GM12891 (cell line): ENCODE data around the gene PPP1CB.
"Not testable (repeated sequence)": the region's sequence is repeated elsewhere in the genome, so short reads cannot be mapped to it uniquely, and the experiment has no call there.

Experiments used
- DNase-seq: peaks from one replicate; pipeline ENCODE4 v3.0.0; 2011; ENCODE audit warnings: low spot score; ENCODE audit not compliant: insufficient read length
- FAIRE-seq: peaks from 2 replicates; lab custom pipeline; 2011; peaks lifted over from hg19 to GRCh38; lab: Jason Lieb, UNC
- PAX5 ChIP-seq: IDR thresholded peaks from 2 replicates; pipeline ENCODE4 v1.6.1; 2011; ENCODE audit warnings: low read length, moderate library complexity, mild to moderate bottlenecking; ENCODE audit not compliant: insufficient read depth, severe bottlenecking
- POLR2A ChIP-seq: IDR thresholded peaks from 2 replicates; pipeline ENCODE4 v1.6.1; 2011; ENCODE audit warnings: low read depth, low read length, control low read depth
- POLR2AphosphoS5 ChIP-seq: IDR thresholded peaks from 2 replicates; pipeline ENCODE4 v1.6.1; 2011; ENCODE audit warnings: low read depth, low read length, control low read depth
- POU2F2 ChIP-seq: IDR thresholded peaks from 2 replicates; pipeline ENCODE4 v1.6.1; 2011; ENCODE audit warnings: low read depth, mild to moderate bottlenecking, control low read depth, low read length, moderate library complexity
- SPI1 ChIP-seq: IDR thresholded peaks from 2 replicates; pipeline ENCODE4 v1.6.1; 2011; ENCODE audit warnings: low read depth, low read length, control low read depth
- TAF1 ChIP-seq: IDR thresholded peaks from 2 replicates; pipeline ENCODE4 v1.6.1; 2011; ENCODE audit warnings: low read depth, low read length, control low read depth

PPP1CB gene

DNA sequence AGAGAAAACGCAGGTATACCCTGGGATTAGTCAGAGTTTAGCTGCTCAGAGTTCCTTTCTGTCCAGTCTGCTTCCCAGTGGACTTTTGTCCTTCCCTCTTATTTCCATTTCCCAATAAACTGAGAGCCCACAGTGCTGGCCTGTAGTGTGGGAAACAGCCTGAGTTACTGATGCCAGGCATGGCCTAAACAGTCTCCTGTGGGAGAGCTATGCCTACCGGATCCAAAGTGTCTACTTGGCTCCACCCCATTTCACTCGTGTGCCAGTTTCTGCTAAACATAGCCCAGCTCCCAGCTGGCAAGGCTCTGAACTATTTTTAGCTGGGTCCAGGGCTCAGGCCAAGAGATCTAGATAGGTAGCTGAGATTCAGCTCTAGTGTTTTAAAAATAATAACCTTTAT is 15.6 kb upstream of the PPP1CB start:
- DNase-seq (no peak), FAIRE-seq (no peak)
- TF ChIP-seq TAF1 (no peak), POLR2AphosphoS5 (no peak), PAX5 (no peak), POU2F2 (no peak), SPI1 (no peak), POLR2A (no peak)

DNA sequence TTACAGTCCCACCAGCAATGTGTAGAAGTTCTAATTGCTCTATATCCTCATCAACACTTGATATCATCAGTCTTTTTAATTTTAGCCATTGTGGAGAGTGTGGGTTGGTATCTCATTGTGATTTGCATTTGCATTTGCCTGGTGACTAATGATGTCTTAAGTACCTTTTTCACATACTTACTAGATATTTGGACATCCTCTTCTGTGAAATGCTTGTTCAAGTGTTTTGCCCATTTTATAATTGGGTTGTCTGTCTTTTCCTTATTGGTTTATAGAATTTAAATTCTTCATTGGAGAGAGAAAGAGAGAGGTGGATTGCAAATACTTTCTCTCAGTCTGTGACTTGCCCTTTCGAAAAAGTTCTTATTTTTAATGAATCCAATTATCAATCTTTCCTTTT is 14.0 kb upstream of the PPP1CB start:
- no peak for DNase-seq
- no peak for FAIRE-seq
- TF ChIP-seq POU2F2, result no peak
- TF ChIP-seq SPI1, result no peak
- no peak for TF ChIP-seq POLR2AphosphoS5
- TF ChIP-seq PAX5, result no peak
- TF ChIP-seq POLR2A, result no peak
- TF ChIP-seq TAF1, result no peak

GRCh38 chr2:28742619-28743018 is 9.0 kb upstream of the PPP1CB start:
- FAIRE-seq, DNase-seq: not testable (repeated sequence)

GRCh38 chr2:28745225-28745624 is 6.4 kb upstream of the PPP1CB start:
- no peak for DNase-seq
- no peak for TF ChIP-seq POLR2AphosphoS5
- FAIRE-seq, result no peak

DNA sequence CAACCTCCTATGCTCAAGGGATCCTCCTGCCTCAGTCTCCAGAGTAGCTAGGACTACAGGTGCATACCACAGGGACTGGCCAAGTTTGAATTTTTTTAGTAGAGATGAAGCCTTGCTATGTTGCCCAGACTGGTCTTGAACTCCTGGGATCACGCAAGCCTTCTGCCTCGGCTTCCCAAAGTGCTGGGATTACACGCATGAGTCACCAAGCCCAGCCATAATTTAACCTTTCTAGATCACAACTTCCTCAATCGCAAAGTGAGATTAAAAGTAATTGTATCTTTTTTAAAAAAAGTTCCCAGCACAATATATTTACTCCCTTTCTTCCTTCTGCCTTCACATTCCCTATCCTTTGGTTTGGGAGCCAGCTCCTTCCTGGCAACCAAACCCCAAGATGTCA is 5.8 kb upstream of the PPP1CB start:
- DNase-seq, result no peak
- FAIRE-seq, result no peak
- TF ChIP-seq POLR2AphosphoS5 (no peak), TAF1 (no peak), SPI1 (no peak), POLR2A (no peak), PAX5 (no peak), POU2F2 (no peak)

DNA sequence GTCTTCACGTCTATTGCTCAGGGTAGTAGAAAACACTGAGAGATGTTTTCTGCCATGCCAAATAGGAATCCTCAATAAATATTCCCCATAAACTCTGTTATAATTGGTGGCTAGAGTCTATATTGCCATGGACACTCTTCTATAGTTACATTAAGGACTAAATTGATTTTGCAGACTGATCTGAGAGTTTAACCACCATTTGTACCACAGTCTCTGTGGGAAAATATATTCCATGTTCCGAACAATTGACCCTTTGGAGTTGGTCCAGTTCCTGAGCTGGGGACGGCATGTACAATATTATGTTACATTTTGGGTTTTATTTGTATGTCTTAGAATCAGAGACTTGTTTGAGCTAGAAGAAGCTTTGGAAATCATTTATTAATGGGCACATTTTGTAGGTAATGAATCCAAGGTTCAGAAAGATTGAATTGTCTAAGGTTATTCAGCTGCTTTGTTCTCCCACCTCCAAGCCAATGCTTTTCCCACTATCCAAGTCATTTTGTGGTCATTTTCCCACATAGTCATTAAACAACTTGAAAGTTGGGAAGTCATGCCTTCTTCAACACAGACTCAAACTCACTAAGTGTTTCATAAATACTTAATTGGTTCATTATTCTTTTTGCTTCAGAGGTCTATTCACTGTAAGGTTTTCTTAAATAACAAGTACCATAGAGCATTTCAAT is 5.1 kb upstream of the PPP1CB start:
- no peak for DNase-seq
- FAIRE-seq, result no peak

DNA sequence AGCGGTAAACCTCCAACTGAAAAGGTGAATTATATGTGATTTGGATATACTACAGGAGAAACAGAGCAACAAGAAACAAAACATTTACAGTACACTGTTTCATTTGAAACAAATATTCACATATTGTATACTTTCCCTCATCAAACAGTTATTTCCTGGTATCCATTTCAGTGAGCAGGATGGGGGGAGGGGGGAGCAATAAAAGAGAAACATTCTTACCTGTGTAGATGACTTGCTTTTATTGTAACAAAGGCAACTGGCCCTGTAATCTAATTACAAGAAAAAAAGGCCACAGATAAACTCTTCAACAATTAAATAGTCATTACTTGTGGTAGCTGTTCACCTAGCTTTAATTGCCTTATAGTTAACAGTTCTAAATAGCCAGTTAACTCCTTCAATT is 3.9 kb upstream of the PPP1CB start:
- no peak for FAIRE-seq
- no peak for TF ChIP-seq SPI1

More for the DNA sequence above, 5.1 kb upstream of the PPP1CB start:
- no peak for TF ChIP-seq POU2F2
- TF ChIP-seq PAX5, result no peak
- TF ChIP-seq POLR2A, result no peak

DNA sequence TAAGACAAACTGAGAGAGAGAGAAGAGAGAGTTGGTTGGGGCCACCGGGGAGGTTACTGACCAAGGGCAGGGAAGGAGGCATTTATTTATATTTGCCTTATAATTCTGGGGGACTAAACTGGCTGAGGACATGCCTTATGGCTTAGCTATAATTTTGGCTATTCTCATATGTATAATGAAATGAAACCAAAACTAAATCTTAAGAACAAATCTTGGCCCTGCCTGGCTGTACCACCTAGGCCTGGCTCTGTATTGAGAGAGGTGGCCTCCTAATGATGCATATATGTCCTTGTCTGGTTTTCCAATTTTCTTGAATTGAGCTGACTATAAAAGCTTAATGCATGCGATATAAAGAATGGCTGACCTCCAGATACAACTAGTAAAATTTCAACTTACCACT is 3.5 kb upstream of the PPP1CB start:
- no peak for DNase-seq
- TF ChIP-seq PAX5, result no peak
- FAIRE-seq, result no peak

More for the DNA sequence above, 3.9 kb upstream of the PPP1CB start:
- DNase-seq, result no peak

DNA sequence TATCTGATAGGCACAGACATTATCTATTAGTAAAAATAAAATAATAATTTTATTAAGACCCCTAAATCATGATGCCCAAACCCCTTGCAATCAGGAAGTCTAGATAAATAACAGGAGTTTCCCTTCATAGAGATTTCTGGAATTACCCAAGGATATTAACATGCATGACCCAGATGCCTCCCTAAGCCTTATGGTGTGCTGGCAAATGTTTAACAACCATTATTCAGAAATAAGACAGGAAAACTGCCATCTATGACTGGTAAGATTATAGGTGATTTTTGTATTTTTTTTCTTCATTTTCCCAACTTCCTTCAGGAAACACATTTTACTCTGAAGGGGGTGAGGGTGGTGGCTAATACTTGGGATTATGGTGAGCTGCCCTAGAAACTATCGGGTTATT is 2.7 kb upstream of the PPP1CB start:
- FAIRE-seq (no peak), DNase-seq (no peak)
- TF ChIP-seq POU2F2 (no peak), PAX5 (no peak), SPI1 (no peak), POLR2A (no peak), POLR2AphosphoS5 (no peak), TAF1 (no peak)

- TF ChIP-seq PAX5, result no peak
- FAIRE-seq, result no peak
- DNase-seq, result no peak
Observed at GRCh38 chr2:28749526-28749925, 2.1 kb upstream of the PPP1CB start.

- TF ChIP-seq PAX5 (no peak), POLR2A (no peak), POU2F2 (no peak), TAF1 (no peak), POLR2AphosphoS5 (no peak), SPI1 (no peak)
- FAIRE-seq (peak; percentile 41), DNase-seq (no peak)
Observed at GRCh38 chr2:28750316-28751251, 1.0 kb upstream of the PPP1CB start.
